Measurements from ENCODE around the gene SYPL2.

GRCh38 chr1:109530457-109531087 lies 64.2 kb downstream of the SYPL2 start:
- TF ChIP-seq CTCF (IDR thresholded peaks at IDR 0.05) = no peak
- no peak for TF ChIP-seq EP300 (IDR thresholded peaks at IDR 0.05)
- no peak for TF ChIP-seq POLR2A (IDR thresholded peaks at IDR 0.05)

All from ovary (tissue), 3 donors.